ENCODE measurements around the gene UBE2E1.

UBE2E1 gene

DNA sequence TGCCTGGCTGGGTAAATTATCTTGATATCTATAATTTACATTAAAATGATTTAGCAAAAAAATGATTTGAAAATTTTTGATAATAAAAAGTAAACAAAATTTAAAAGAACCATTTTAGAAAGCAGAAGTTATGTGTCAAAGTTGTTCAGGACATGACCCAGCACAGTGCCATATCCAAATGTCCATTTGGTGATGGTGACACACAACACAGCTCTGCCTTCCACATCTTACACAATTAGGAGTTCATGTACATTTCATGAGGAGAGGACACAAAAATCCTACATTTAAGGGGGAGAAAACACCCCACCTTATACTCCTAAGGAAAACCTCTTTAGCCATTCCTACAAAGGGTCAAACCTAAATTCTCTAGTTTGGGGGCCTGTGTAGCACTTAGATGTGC is 10.7 kb upstream of the UBE2E1 start:
- no peak for DNase-seq (ENCODE audit: low read depth)

DNA sequence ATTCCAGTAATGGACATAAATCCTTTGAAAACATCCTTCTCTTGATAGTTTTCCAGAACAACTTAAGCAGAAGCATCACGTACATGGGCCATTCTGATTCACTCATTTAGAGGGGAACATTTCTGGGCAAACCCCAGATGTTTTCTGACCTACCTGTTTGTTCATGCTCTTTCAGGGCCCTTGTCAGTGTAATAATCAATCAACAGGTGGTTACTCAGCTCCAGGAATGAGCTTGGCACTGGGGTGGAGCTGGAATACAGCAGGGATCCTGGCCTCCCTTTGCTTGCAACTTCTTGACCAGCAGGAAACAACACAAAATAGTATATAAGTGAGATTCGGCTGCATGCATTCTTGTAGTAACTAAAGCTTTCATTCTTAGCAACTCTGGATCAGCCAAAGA is 9.2 kb upstream of the UBE2E1 start:
- no peak for DNase-seq (ENCODE audit: low read depth)

GRCh38 chr3:23797491-23797890 is 8.3 kb upstream of the UBE2E1 start:
- no peak for DNase-seq (ENCODE audit: low read depth)

GRCh38 chr3:23798456-23798855 is 7.3 kb upstream of the UBE2E1 start:
- no peak for DNase-seq (ENCODE audit: low read depth)

GRCh38 chr3:23798876-23799275 is 6.9 kb upstream of the UBE2E1 start:
- DNase-seq (ENCODE audit: low read depth), result no peak

GRCh38 chr3:23800731-23801130 is 5.0 kb upstream of the UBE2E1 start:
- DNase-seq (ENCODE audit: low read depth), result no peak

GRCh38 chr3:23804441-23805209 is 1.1 kb upstream of the UBE2E1 start:
- no peak for DNase-seq (ENCODE audit: low read depth)

- DNase-seq (ENCODE audit: low read depth), result no peak
Measured at GRCh38 chr3:23805210-23805632, 534 bp upstream of the UBE2E1 start.

- DNase-seq (ENCODE audit: low read depth), result no peak
Measured at GRCh38 chr3:23806534-23807423, 1.0 kb downstream of the UBE2E1 start.

DNA sequence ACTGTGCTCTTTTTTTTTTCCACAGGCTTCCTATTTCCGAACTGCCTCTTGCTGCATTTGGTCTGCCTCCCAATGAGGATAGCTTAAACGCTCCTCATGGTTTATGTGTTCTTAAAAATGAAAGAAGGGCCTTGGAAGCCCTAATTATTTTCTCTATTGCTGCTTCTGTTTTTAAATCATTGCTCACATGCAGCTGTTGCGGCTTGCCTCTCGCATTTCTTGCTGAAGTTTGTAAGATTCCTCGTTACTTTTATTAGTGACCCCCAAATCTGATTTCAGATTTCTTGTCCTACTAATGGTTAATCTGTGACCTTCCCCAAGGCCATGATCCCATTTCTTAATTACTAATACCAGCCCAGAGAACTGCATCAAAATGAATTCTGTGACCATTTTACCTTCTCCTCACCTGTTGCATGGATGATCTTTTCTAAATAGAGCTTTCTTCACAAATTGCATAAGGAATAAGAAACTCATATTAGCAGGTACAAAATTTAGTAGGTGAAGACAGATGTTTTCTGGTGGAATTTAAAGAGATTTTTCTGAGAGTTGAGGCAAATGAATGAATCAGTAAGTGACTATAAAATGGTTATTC is 1.8 kb downstream of the UBE2E1 start:
- DNase-seq (ENCODE audit: low read depth), result no peak

DNA sequence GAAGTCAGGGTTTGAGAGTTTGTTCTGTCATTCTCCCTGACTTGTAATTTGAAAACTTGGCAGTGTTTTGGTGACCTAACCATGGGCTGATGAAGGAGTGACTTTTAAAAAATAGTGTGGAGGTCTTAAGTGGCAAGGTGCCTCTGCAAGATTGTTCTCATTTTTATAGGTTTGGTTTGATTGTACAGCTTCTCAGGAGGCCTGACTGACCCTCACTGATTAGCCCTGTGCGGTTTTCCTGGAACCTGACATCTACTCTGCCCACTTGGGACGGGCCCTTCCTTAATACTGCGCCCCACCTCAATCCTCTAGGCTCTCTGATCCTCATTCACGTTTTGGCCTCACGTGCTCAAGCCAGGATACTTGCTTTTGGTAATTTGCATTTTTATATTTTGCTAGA is 2.8 kb downstream of the UBE2E1 start:
- DNase-seq (ENCODE audit: low read depth), result no peak

GRCh38 chr3:23809294-23809693 is 3.5 kb downstream of the UBE2E1 start:
- DNase-seq (ENCODE audit: low read depth), result no peak

- no peak for DNase-seq (ENCODE audit: low read depth)
Measured at GRCh38 chr3:23809840-23810342, 4.1 kb downstream of the UBE2E1 start.

DNA sequence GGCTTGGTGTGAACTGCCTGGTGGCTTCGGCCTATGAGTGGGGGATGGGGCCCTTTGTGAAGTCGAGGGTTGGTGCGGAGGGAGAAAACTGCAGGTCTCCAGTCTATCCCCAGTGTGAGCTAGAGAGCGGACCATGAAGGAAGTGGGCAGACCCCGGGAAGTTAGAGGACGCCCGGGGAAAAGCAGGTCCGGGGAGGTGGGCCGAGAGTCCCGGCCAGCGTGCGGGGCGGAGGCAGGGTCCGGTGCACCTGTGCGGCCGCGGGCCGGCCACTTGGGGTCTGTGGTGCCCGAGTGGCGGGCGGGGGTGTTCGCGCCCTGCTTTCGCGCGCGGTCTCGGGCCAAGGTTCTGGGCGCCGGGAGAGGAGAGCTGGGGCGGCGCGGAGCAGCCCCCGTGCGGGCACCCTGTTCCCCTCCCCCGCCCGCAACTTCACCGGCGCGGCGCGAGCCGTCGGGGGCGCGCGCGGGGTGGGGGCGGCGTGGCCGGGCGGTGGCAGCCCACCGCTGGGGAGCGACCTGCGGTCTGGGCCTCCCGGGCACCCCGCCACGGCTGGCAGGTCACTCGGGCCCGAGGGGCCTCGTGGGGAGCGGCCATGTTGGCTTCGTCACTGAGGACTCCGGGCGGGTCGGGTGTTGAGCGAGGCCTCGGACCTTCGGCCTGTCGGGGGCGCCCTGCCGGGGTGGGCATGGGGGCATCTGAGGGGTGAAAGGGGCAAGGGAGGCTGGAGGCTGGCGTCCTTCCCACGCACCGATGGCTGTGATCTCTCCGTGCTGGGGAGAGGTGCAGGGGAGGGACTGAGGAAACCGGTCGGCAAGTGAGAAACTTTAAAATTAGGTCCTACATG is 4.8 kb downstream of the UBE2E1 start:
- peak; percentile 17 for DNase-seq (ENCODE audit: low read depth)

GRCh38 chr3:23811185-23811527 is 5.4 kb downstream of the UBE2E1 start:
- no peak for DNase-seq (ENCODE audit: low read depth)

- DNase-seq (ENCODE audit: low read depth), result no peak
Measured at GRCh38 chr3:23811919-23812318, 6.2 kb downstream of the UBE2E1 start.

GRCh38 chr3:23815879-23816278 is 10.1 kb downstream of the UBE2E1 start:
- no peak for DNase-seq (ENCODE audit: low read depth)

DNA sequence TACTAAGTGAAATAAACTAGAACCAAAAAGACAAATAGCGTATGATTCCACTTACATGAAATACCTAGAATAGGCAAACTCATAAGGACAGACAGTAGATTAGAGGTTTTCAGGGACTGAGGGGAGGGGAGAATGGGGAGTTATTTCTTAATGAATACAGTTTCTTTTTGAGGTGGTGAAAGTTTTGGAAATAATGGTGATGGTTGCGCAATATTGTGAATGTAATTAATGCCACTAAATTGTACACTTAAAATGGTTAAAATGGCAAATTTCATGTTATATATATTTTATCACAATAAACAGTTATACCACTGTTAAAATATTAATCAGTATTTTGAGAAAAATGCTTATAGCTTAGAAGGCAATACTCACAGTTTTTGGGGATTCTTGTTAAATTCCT is 11.0 kb downstream of the UBE2E1 start:
- DNase-seq (ENCODE audit: low read depth), result no peak

- DNase-seq (ENCODE audit: low read depth), result no peak
Measured at GRCh38 chr3:23817508-23818223, 11.9 kb downstream of the UBE2E1 start.

- no peak for DNase-seq (ENCODE audit: low read depth)
Measured at GRCh38 chr3:23819599-23820360, 14.0 kb downstream of the UBE2E1 start.

All from stimulated activated CD8-positive, alpha-beta memory T cell treated with anti-CD3 and anti-CD28 coated beads, Interleukin-12 subunit alpha, Interleukin-12 subunit beta, amount 100 ng/mL, for 4 hours (primary cell).